Islet of Langerhans (tissue), 1 donor: ENCODE results near the gene ATG7.
"Not testable (repeated sequence)": the region's sequence is repeated elsewhere in the genome, so short reads cannot be mapped to it uniquely, and the experiment has no call there.

Source experiments
- FAIRE-seq: peaks from one replicate; lab custom pipeline; 2011; peaks lifted over from hg19 to GRCh38; lab: Jason Lieb, UNC

Gene ATG7

GRCh38 chr3:11593318-11594034 lies 321.3 kb downstream of the ATG7 start:
- FAIRE-seq: no peak

- not testable (repeated sequence) for FAIRE-seq
Measured at GRCh38 chr3:11595024-11595423, 322.8 kb downstream of the ATG7 start.

GRCh38 chr3:11596387-11596786 lies 324.2 kb downstream of the ATG7 start:
- FAIRE-seq: no peak

GRCh38 chr3:11600501-11601282 lies 328.5 kb downstream of the ATG7 start:
- FAIRE-seq: no peak

GRCh38 chr3:11601446-11602238 lies 329.4 kb downstream of the ATG7 start:
- FAIRE-seq: no peak

- FAIRE-seq: no peak
Measured at GRCh38 chr3:11602239-11602840, 330.1 kb downstream of the ATG7 start.

- FAIRE-seq: no peak
Measured at GRCh38 chr3:11602886-11603527, 330.8 kb downstream of the ATG7 start.

- FAIRE-seq: no peak
Measured at GRCh38 chr3:11603628-11604027, 331.4 kb downstream of the ATG7 start.

- no peak for FAIRE-seq
Measured at GRCh38 chr3:11604139-11604892, 332.1 kb downstream of the ATG7 start.

- FAIRE-seq: no peak
Measured at GRCh38 chr3:11605398-11605797, 333.2 kb downstream of the ATG7 start.

- FAIRE-seq: no peak
Measured at GRCh38 chr3:11606090-11606784, 334.0 kb downstream of the ATG7 start.

- FAIRE-seq: no peak
Measured at GRCh38 chr3:11606865-11607440, 334.8 kb downstream of the ATG7 start.
